ENCODE data around the gene ST3GAL4.

GRCh38 chr11:126406368-126406767, 50.9 kb downstream of the ST3GAL4 start:
- TF ChIP-seq CTCF (IDR thresholded peaks at IDR 0.05) (no peak), POLR2A (IDR thresholded peaks at IDR 0.05) (no peak)
